Measurements from ENCODE around the gene GNRH2. TPM values are rescaled to one million over a fixed set of nuclear protein-coding genes. Genes with fewer than 3 reads are reported as not detected.
"Not testable (repeated sequence)": the region's sequence is repeated elsewhere in the genome, so short reads cannot be mapped to it uniquely, and the experiment has no call there.

GNRH2 gene, protein sequence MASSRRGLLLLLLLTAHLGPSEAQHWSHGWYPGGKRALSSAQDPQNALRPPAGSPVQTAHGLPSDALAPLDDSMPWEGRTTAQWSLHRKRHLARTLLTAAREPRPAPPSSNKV
- total RNA-seq = under 1 TPM in 1 of 2 donors, not detected in 1; 0.64 TPM
- long read RNA-seq = 0 reads

DNA sequence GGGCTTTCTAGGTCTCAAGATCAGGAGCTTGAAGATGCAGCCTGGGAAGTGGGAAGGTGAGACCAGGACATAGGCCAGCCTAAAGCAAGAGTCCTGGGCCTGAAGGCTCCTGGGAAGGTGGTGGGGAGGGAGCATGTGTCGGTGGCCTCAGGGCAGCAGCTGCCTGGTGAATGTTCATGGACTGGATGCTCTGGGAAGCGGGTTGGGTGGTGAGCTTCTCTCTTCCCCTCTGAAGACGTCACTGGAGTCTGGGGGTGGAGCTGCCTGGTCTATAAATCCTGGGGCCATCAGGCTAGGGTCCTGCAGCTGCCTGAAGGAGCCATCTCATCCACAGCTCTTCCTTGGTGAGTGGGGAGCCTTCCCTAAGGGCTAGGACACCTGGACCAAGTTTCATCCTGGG lies at the start of gene GNRH2:
Gene GNRH2 (plus strand): TSS at position 301 of the 400 bp plus-strand sequence. CDS start 793 bp downstream, outside the sequence.
- ATAC-seq (no peak), DNase-seq (no peak)
- intact Hi-C loops (cut with DNase I, micrococcal nuclease) = no loop called here

DNA sequence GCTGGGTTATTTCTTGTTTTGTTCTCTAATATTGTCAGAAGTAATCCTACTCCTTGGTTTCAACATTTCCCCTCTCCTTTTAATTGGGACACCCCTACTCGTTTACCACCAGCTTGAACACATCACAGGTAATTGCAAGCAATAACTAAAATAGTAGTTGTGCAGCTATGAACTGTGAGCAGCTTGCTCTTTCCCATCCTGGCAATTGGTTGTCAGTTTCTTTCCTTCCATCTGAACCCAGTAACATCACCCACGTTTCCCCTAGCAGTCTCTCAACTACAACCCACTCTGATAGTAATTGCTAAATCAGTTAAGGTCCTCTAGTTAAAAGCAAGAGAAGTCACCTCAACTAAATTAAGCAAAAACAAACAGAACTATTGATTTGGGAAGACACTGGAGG lies 47.6 kb upstream of the GNRH2 start:
- DNase-seq = no peak
- intact Hi-C loops (cut with DNase I, micrococcal nuclease) = no loop called here

DNA sequence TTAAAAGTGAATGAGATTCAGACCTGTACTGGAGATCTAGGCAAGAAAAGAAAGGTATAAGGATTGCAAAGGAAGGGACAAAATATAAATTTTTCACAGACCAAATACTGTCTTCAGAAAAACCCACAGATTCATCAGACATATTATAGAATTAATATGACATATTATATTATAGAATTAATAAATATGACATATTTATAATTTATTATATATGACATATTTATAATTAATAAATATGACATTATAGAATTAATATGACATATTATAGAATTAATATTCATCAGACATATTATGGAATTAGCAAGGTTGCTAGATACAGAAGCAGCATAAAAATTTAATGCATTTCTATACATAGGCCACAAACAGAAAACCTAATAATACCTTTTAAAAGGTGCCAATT lies 44.7 kb upstream of the GNRH2 start:
- intact Hi-C loops (cut with DNase I, micrococcal nuclease) = no loop called here
- no peak for DNase-seq
- ATAC-seq = no peak

More for the DNA sequence above, 47.6 kb upstream of the GNRH2 start:
- ATAC-seq = no peak

DNA sequence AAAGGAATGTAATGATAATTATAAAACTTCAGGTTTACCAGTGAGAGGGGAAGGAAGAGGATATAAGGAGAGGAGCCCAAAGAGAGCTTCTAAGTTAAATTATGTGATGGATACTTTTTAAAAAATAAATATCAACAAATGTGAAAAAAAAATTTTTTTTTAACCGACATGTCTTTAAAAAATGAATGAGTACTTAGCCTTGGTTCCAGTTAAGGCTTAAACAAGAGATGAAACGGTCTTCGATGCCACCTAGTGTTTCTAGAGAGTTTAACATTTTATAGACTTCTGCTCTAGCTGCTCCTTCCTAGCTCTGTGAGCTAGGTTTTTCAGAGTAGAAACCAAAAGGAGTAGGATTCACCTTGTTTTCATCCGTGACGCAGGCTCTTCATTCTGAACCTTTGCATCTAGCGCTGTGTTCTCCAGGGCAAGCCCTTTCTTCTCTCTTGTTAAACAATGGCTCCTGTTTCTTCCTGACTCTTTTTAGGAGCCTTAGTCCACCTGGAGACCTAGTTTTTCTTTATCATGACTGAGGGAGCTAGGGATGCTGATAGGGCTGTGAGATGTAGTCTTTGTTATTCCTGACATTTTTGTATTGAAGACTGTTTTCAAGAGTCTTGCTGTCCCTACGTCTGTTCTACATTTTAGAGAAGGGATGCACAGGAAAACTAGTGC lies 42.4 kb upstream of the GNRH2 start:
- intact Hi-C loops (cut with DNase I, micrococcal nuclease) = no loop called here
- DNase-seq (no peak), ATAC-seq (peak; percentile 91)

DNA sequence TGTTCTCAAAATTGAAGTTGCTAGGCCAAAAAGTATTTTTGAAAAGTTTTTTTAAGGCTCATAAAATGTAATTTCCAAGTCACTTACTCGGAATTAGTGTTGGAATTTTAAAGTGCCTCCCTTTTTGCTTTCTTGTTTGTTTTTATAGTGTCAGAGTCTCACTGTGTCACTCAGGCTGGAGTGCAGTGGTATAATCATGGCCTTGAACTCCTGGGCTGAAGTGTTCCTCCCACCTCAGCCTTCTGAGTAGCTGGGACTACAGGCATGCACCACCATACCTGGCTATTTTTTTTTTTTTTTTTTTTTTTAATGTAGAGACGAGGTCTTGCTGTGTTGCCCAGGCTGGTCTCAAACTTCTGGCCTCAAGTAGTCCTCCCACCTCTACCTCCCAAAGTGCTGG lies 40.0 kb upstream of the GNRH2 start:
- DNase-seq (no peak), ATAC-seq (no peak)
- intact Hi-C loops (cut with DNase I, micrococcal nuclease) = no loop called here

DNA sequence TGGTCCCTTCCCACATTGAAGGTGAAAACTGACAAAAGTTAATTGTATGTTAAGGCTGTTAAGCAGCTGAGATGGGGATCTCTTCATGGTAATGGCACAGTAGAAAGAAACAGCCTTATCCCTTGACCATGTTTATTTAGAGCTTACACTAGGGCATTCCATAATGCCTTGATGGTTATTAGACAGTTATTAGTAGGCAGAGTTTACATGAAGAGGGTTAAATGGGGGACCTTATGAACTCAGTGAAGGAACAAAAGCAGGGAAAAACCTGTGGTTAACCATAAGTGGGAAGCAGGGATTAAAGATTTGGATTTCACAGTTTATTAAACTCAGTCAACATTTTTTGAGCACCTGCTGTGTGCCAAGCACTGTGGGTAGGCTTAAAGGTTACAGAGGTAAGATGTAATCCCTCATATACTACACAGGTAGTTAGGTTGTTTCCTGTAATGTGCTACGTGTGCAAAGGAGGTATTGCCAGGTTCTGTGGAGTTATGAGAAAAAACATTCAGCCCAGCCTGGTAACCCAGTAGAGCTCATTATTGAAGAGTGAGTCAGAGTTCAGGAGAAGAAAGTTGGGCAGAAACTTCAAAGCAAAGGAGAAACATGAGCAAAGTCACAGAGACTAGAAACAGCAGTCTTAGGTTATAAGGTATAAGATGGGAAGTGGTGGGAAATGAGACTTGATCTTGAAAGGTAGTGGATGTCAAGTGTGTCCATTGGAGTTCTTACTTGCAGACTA lies 32.3 kb upstream of the GNRH2 start:
- no peak for ATAC-seq
- no peak for DNase-seq
- intact Hi-C loops (cut with DNase I, micrococcal nuclease) = no loop called here

DNA sequence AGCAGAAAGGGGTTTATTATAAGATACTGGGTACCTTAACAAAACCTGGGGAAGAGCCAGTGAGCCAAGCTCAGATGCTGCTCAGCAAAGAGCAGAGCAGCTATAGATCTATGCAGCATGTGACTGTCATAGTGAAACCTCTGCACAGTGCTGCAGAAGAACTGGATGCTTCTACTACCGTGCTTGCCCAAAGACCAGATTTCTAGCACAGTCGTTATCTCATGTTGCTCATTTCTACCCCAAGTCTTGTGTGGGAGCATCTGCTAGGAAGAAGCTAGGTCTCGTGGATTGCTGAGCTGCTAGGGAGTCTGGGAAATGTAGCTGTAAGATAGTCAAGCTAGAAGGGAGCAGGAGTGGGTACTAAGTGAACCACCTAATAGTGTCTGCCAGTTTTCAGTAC lies 31.7 kb upstream of the GNRH2 start:
- ATAC-seq (no peak), DNase-seq (no peak)
- intact Hi-C loops (cut with DNase I, micrococcal nuclease) = no loop called here

DNA sequence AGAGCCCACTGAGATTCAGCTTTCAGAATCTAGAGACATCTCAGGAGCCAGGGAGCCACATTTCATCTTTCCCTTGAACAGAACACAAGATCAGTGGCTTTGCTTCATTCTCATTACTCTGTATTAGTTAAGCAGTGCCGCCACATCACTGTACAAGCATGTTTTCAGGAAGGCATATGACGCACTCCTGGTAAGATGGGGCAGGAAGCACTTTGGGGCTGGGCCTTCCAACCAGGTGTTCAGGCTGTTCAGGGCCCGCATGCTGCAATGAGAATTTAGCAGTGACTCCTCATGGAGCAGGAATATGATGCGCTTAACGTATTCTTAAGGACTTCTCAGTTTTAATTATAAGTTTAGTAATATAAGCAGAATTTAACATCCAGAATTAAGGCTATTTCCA lies 29.7 kb upstream of the GNRH2 start:
- intact Hi-C loops (cut with DNase I, micrococcal nuclease) = no loop called here
- DNase-seq = no peak
- no peak for ATAC-seq

DNA sequence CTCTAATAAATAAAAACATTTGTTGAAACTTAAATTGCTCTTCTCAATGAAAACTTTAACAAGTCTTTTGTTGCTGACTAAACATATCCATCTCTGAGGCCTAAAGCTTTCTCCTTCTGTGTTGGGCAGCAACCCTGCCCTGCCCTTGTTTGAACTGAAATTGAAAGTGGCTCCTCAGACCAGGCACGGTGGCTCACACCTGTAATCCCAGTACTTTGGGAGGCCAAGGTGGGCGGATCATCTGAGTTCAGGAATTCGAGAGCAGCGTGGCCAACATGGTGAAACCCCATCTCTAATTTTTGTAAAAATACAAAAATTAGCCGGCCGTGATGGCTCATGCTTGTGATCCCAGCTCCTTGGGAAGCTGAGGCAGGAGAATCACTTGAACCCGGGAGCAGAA lies 29.2 kb upstream of the GNRH2 start:
- ATAC-seq = no peak
- no peak for DNase-seq
- intact Hi-C loops (cut with DNase I, micrococcal nuclease) = no loop called here

DNA sequence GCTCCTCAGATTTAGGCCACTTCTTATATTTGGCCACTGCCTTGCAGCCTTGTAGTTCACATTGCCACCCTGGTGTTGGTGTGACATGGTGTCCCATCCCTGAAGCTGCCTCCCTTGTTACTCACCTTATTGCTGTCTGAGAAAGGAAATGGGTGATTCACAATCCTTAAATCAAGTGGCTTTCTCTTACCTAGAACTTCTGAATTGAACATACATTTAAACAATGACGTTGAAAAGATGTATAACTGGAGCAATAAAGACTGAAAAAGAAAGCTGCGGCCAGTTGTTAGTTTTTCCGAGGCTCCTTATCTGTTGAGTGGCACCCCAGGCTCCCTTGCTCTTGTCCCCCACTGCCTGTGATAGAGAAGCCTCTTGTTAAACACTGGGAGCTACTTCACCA lies 28.8 kb upstream of the GNRH2 start:
- no peak for ATAC-seq
- intact Hi-C loops (cut with DNase I, micrococcal nuclease) = no loop called here
- DNase-seq = no peak

DNA sequence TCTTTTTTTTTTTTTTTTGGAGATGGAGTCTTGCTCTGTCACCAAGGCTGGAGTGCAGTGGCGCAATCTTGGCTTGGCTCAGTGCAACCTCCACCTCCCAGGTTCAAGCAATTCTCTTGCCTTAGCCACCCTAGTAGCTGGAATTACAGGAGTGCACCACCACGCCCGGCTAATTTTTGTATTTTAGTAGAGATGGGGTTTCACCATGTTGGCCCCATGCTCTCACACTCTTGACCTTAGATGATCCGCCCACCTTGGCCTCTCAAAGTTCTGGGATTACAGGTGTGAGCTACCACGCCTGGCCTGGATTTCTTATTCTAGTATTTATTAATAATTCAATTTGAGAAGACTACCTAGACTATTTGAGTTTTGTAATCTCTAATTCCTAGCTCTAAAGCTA lies 28.1 kb upstream of the GNRH2 start:
- intact Hi-C loops (cut with DNase I, micrococcal nuclease); DNase-seq; ATAC-seq: not testable (repeated sequence)

DNA sequence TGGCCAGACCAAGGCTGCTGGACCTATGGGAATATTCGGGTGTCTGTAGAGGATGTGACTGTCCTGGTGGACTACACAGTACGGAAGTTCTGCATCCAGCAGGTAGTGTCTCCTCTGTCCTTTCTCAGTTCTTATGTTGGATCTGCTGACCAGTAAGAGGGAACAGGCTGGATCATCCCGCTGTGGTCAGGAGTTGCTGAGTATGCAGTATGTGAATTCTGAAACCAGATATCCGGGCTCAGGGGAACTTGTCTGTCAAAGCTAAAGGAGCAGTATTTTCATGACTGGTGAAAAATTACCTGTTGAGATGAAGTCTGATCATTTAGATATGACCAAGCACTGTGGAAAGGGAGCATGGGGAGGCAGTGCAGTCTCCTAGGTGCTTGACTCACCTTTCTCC lies 22.1 kb upstream of the GNRH2 start:
- DNase-seq (no peak), ATAC-seq (no peak)
- intact Hi-C loops (cut with DNase I, micrococcal nuclease) = no loop called here

DNA sequence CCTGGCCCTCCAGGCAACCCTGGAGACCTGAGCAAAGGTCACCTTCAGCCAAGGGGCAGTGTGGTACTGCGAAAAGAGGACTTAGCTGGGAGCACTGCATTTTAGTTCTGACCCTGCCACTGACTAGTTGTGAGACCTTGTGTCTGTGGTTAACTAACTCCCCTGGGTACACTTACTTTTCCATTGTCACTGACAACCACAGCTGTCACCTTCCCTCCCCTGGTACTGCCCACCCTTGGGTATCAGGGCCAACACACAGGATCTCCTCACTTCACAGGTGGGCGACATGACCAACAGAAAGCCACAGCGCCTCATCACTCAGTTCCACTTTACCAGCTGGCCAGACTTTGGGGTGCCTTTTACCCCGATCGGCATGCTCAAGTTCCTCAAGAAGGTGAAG lies 21.6 kb upstream of the GNRH2 start:
- ATAC-seq = no peak
- DNase-seq = no peak
- intact Hi-C loops (cut with DNase I, micrococcal nuclease) = no loop called here

DNA sequence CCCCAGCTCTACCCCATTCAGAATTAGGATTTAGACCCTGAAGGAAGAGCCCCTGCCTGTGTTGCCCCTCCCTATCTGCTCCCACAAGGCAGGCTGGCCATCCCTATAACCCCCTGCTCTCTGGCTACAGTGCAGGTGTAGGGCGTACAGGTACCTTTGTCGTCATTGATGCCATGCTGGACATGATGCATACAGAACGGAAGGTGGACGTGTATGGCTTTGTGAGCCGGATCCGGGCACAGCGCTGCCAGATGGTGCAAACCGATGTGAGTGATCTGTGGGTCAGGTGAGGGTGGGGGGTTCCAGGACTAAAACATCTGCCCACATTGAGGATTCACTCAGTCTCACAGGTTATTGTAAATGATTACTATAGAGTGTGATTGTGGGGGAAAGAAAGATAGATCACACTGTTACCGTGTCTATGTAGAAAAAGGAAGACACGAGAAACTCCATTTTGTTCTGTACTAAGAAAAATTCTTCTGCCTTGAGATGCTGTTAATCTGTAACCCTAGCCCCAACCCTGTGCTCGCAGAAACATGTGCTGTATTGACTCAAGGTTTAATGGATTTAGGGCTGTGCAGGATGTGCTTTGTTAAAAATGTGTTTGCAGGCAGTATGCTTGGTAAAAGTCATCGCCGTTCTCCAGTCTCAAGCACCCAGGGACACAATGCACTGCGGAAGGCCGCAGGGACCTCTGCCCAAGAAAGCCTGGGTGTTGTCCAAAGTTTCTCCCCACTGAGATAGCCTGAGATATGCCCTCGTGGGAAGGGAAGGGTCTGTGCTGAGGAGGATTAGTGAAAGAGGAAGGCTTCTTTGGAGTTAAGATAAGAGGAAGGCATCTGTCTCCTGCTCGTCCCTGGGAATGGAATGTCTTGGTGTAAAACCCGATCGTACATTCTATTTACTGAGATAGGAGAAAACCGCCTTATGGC lies 20.6 kb upstream of the GNRH2 start:
- intact Hi-C loops (cut with DNase I, micrococcal nuclease) = not testable (repeated sequence)
- peak; percentile 26 for ATAC-seq

DNA sequence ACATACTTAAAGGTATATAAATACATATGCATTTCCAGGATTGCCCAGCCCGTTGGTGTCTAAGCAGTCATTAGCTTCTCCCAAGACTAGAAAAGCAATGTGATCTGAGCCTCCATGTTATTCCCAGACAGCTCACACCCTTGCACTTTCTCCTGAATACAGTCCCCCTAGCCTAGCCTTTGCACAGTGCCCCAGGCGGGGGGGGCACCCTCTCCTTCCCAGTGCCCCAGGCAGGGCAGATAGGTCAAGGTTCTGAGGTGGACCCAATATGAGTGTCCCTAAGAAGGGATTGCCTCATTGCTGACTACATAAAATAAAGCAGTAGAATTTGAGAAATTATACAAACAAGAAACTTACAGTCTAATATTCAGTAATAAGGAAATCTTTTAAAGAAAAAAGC lies 15.4 kb upstream of the GNRH2 start:
- intact Hi-C loops (cut with DNase I, micrococcal nuclease) = no loop called here
- no peak for DNase-seq
- no peak for ATAC-seq

More for the DNA sequence above, 20.6 kb upstream of the GNRH2 start:
- not testable (repeated sequence) for DNase-seq

DNA sequence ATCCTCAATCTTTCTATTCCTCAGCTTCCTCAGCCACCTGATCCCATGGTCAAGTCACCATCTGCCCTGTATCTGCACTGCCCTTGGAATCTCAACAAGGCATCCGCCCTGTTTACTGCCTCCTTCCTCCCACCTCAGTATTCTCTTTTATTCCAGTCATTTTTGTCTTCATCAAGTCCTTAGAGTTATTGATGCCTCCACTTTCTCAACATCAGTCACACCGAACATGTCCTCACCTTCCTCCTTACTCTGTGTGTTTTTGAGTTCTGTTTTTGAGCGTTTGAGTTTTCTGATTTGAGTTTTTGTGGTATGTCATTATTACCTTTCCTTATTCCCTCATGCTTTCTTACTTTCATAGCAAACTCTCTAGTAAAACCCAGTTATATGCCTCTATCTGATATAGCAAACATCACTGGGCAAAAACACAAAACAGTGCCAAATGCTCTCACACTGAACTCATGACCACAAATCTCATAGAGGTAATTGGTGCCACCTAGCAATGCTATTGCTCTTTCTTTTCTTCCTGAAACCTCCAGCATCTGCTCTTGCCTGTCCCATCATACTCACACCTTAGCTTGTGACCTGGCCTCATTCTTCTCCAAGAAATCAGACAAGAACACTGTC lies 11.8 kb upstream of the GNRH2 start:
- intact Hi-C loops (cut with DNase I, micrococcal nuclease) = no loop called here
- no peak for ATAC-seq
- DNase-seq = no peak

DNA sequence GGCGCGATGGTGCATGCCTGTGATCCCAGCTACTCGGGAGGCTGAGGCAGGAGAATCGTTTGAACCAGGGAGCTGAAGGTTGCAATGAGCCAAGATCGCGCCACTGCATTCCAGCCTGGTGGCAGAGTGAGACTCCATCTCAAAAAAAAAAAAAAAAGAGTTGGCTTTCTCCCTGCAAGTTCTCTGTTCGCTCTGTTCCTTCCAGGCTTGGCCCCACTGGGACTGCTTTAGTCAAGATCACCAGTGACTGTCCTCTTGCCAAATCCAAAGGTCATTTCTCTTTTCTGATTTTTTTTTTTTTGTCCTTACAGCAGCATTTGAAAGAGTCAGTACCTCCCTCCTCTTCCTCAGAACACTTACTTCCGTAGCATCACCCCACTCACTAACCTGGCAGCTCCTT lies 10.8 kb upstream of the GNRH2 start:
- no peak for DNase-seq
- ATAC-seq = no peak
- intact Hi-C loops (cut with DNase I, micrococcal nuclease) = no loop called here

DNA sequence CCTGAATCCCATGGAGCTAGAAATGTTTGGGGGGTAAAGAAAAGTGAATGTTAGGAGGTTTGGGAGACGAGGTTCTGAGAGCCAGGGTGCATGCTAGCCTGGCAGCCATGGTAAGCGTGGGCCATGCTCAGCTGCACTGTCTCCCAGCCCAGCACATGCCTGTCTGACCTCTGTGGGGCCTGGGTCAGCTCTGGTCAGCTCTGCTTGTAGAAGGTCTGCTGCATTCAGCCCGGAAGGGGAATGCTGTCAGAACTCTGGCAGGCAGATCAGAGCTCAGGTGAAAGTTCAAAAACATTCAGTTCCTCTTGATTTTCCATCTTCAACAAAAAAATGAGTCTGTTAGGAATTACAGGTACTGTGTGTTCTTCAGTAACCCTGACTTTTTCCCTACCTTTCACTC lies 5.8 kb upstream of the GNRH2 start:
- DNase-seq (no peak), ATAC-seq (no peak)
- intact Hi-C loops (cut with DNase I, micrococcal nuclease) = no loop called here

DNA sequence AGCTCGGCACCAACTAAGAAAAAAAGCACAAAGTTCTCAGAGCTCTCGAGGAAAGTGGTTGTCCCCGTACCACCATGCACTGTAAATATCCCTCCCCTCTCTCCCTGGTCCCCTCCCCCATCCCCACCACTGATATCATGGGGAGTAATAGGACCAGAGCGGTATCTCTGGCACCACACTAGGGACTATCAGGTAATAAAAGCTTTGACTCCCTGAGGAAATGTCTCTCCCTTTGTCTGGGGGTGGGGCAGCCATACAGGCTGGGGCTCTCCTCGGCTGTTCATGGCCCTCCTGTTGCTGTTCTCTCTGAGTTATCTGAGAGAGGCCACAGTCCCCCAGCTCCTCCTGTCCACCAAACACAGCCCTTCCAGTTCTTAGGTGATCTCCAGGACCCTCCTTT lies 5.0 kb upstream of the GNRH2 start:
- intact Hi-C loops (cut with DNase I, micrococcal nuclease) = no loop called here
- no peak for DNase-seq
- ATAC-seq = no peak

Data from left colon (tissue), 2 donors.